ENCODE measurements around the gene CCDC192.

Gene CCDC192

DNA sequence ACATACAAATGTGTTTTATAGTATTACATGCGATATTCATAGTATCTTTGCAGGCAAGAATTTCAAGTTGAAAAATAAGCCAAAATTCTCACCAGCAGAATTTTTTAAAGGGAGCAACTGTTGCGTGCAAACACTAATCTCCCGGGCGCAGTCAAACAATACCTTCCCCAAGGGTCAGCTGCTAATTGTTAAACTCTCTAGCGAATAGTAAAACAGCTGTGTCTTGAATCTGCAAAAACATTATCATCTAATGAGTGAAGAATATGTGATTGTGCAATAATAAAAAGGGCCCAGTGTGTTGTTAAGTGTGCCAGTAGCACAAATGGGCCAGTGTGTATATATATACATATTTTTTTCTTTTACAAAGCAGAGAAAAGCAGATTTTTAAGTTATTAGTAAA, 131.4 kb downstream of the CCDC192 start:
- H3K4me3 ChIP-seq (ENCODE audit: low read depth, low read length): no peak overlapping the region
- H3K27ac ChIP-seq: no peak overlapping the region
- H3K27me3 ChIP-seq (ENCODE audit: insufficient read depth, low read depth, severe bottlenecking): no peaks in the 10 kb centered on the region
- H3K36me3 ChIP-seq: no peaks in the 10 kb centered on the region
- H3K9me3 ChIP-seq (ENCODE audit: severe bottlenecking): no peaks in the 10 kb centered on the region
- TF ChIP-seq, protein P1, sequence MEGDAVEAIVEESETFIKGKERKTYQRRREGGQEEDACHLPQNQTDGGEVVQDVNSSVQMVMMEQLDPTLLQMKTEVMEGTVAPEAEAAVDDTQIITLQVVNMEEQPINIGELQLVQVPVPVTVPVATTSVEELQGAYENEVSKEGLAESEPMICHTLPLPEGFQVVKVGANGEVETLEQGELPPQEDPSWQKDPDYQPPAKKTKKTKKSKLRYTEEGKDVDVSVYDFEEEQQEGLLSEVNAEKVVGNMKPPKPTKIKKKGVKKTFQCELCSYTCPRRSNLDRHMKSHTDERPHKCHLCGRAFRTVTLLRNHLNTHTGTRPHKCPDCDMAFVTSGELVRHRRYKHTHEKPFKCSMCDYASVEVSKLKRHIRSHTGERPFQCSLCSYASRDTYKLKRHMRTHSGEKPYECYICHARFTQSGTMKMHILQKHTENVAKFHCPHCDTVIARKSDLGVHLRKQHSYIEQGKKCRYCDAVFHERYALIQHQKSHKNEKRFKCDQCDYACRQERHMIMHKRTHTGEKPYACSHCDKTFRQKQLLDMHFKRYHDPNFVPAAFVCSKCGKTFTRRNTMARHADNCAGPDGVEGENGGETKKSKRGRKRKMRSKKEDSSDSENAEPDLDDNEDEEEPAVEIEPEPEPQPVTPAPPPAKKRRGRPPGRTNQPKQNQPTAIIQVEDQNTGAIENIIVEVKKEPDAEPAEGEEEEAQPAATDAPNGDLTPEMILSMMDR (IDR thresholded peaks at IDR 0.05; ENCODE audit: low read depth, low read length): no peak
- no peak for DNase-seq

DNA sequence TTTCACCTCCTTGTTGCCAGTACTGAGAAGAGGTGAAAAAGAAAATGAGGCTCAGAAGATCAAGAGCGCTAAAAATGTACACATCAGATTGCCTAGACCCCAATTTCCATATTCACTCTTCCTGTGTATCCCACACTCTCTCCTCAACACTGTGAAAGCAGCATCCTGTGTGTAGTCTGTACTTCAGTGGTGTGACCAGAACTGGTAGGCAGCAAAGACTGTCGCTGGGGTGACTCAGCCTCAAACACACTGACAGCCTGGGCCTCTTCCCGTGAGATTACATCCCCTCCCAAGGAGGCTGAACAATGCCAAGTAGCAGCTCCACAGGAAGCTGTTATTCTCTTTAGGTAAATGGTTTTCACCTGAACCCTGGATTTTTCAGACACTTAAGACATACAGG, 135.5 kb downstream of the CCDC192 start:
- TF ChIP-seq, protein P1 (IDR thresholded peaks at IDR 0.05; ENCODE audit: low read depth, low read length): no peak
- DNase-seq: no peak

DNA sequence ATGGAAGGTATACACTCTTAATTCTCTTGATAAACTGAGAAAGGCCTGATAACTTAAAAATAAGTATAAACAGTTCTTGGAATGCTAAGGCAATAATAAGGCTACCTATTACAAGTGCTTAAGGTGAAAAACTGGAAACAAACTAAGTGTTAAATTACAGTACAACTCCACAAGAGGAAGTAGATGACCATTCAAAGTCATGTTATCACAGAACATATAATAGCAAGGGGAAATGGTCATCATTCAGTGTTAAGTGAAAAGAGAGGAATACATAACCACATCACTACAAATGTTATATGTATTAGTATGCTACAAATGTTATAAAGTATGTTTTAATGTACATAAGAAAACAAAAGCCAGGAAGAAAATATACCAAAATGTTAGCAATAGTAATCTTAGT, 135.9 kb downstream of the CCDC192 start:
- H3K4me3 ChIP-seq (ENCODE audit: low read depth, low read length): no peak overlapping the region
- H3K27ac ChIP-seq: no peak overlapping the region
- no peaks in the 10 kb centered on the region for H3K9me3 ChIP-seq (ENCODE audit: severe bottlenecking)
- no peak for DNase-seq
- H3K27me3 ChIP-seq (ENCODE audit: insufficient read depth, low read depth, severe bottlenecking): no peaks in the 10 kb centered on the region
- TF ChIP-seq, protein P1 (IDR thresholded peaks at IDR 0.05; ENCODE audit: low read depth, low read length): no peak
- no peaks in the 10 kb centered on the region for H3K36me3 ChIP-seq

More for the DNA sequence above, 135.5 kb downstream of the CCDC192 start:
- no peak overlapping the region for H3K4me3 ChIP-seq (ENCODE audit: low read depth, low read length)
- H3K27ac ChIP-seq: no peak overlapping the region
- no peaks in the 10 kb centered on the region for H3K9me3 ChIP-seq (ENCODE audit: severe bottlenecking)
- no peaks in the 10 kb centered on the region for H3K36me3 ChIP-seq
- H3K27me3 ChIP-seq (ENCODE audit: insufficient read depth, low read depth, severe bottlenecking): no peaks in the 10 kb centered on the region

DNA sequence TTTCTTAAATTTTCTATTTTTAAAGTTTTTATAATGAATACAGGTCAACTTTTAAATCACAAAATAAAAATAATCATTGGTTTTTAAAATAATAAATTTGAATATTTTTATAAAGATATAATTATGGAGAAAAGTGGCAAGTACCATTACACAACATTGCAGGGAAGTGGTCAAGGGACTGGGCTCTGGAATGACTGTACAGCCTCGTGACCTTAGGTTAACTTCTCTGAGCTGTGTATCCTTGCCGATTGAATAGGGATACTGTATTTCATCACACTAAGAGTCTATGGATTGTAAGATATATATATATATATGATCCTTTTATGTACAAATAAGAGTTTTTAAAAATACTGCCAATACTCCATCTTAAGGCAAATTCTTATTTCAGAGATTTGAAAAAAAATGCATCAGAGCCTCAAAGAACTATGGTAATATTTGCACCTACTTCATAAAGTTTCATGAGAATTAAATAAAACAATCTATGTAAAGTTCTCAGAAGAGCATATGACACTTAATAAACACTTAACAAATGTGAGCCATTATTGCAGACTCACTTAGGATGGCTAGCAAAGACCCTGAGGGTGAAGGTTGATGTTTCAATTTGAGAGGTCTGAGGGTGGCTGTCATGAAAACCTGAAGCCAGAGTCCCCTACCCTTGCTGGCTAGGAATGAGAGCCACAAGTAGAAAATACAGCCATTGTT, 136.5 kb downstream of the CCDC192 start:
- H3K9me3 ChIP-seq (ENCODE audit: severe bottlenecking): no peaks in the 10 kb centered on the region
- DNase-seq: no peak
- H3K27ac ChIP-seq: no peak overlapping the region

DNA sequence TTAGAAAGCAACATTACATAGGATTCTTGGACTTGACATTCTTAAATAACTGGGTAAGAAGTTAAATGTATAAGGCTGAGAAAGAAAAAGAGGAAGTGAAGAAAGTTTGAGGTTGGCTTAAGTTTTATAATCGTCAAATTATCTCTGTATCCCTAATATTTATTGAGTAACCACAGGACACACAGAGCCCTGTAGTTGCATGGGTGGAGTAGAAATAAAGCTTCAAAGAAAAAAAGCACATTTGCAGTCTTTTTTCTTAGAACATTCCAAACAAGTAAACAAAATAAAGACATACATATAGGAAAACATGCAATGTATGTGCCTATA, 137.0 kb downstream of the CCDC192 start:
- H3K27ac ChIP-seq: no peak overlapping the region
- H3K9me3 ChIP-seq (ENCODE audit: severe bottlenecking): no peaks in the 10 kb centered on the region
- TF ChIP-seq, protein P1 (IDR thresholded peaks at IDR 0.05; ENCODE audit: low read depth, low read length): no peak
- H3K4me3 ChIP-seq (ENCODE audit: low read depth, low read length): no peak overlapping the region
- no peak for DNase-seq
- H3K36me3 ChIP-seq: no peaks in the 10 kb centered on the region
- H3K27me3 ChIP-seq (ENCODE audit: insufficient read depth, low read depth, severe bottlenecking): no peaks in the 10 kb centered on the region

More for the DNA sequence above, 136.5 kb downstream of the CCDC192 start:
- TF ChIP-seq, protein P1 (IDR thresholded peaks at IDR 0.05; ENCODE audit: low read depth, low read length): no peak
- no peaks in the 10 kb centered on the region for H3K36me3 ChIP-seq
- H3K27me3 ChIP-seq (ENCODE audit: insufficient read depth, low read depth, severe bottlenecking): no peaks in the 10 kb centered on the region
- no peak overlapping the region for H3K4me3 ChIP-seq (ENCODE audit: low read depth, low read length)

DNA sequence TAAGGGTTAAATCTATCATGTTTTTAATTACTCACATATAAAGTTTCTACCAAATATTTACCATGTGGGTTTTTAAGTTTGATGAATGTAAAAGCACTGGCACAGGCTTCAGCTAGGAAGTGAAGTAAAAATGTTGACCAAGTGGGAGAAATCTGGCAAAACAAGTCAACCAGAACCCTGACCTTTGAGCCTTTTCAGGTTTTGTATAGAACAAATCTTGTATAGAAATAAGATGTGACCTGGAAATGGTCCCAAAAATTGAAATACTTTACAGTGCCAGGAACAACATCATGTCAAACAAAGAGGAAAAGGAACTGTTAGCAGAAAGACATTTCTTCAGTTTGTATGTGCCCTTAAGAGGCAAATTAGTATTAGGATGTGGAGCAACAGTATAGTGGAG, 137.6 kb downstream of the CCDC192 start:
- Histone ChIP-seq H3K4me3 (ENCODE audit: low read depth, low read length) (no peak overlapping the region), H3K36me3 (no peaks in the 10 kb centered on the region), H3K27ac (no peak overlapping the region), H3K9me3 (ENCODE audit: severe bottlenecking) (no peaks in the 10 kb centered on the region), H3K27me3 (ENCODE audit: insufficient read depth, low read depth, severe bottlenecking) (no peaks in the 10 kb centered on the region)
- no peak for DNase-seq
- TF ChIP-seq, protein P1 (IDR thresholded peaks at IDR 0.05; ENCODE audit: low read depth, low read length): no peak

Measured in WERI-Rb-1 (cell line).